K562 (cell line): ENCODE measurements around the gene CERS6.

ENCODE experiments used
- ATF7 ChIP-seq: fragments of 450-650 bp; IDR thresholded peaks from 2 replicates; pipeline ENCODE4 v1.7.1; 2014; ENCODE audit warnings: mild to moderate bottlenecking, moderate library complexity
- CBX8 ChIP-seq: fragments of 200-600 bp; sonication (generic); IDR thresholded peaks from 2 replicates; pipeline ENCODE4 v1.6.1; 2012; ENCODE audit warnings: borderline replicate concordance, mixed run types, low read depth, mild to moderate bottlenecking, moderate library complexity, mixed read lengths, low read length, control low read depth, inconsistent platforms; ENCODE audit not compliant: poor library complexity, severe bottlenecking; ENCODE audit errors: extremely low read depth
- POLR2A ChIP-seq: fragments of 450-650 bp; conservative IDR thresholded peaks from 2 replicates; pipeline ENCODE4 v1.6.1; 2016
- RB1 ChIP-seq: fragments of 450-650 bp; IDR thresholded peaks from 2 replicates; pipeline ENCODE4 v1.6.1; 2017; ENCODE audit warnings: low read depth, mild to moderate bottlenecking
- SMC3 ChIP-seq: conservative IDR thresholded peaks from 2 replicates; pipeline ENCODE4 v1.6.1; 2011; ENCODE audit warnings: low read depth, low read length, improper control_type of control experiment; ENCODE audit not compliant: insufficient read depth
- SREBF2 ChIP-seq: sonication (generic); formaldehyde crosslinking; IDR thresholded peaks from 2 replicates; pipeline ENCODE4 v1.4.0; 2020; ENCODE audit warnings: mild to moderate bottlenecking, missing genetic modification reagents
- USF1 ChIP-seq: sonication (generic); formaldehyde crosslinking; IDR thresholded peaks from 2 replicates; pipeline ENCODE4 v1.9.0; 2022; ENCODE audit warnings: mild to moderate bottlenecking, missing genetic modification reagents
- YY1 ChIP-seq, 3 experiments: IDR thresholded peaks; 2 replicates each; pipeline ENCODE4 v1.6.1; 2011; ENCODE audit warnings: low read length in 2 of 3, mild to moderate bottlenecking in 2 of 3, moderate library complexity in 2 of 3, borderline replicate concordance in 1 of 3, control low read depth in 1 of 3, low read depth in 1 of 3; ENCODE audit not compliant: insufficient read depth in 3 of 3, insufficient replicate concordance in 2 of 3, control insufficient read depth in 1 of 3, insufficient read length in 1 of 3; ENCODE audit errors: extremely low read depth in 1 of 3
- ZHX1 ChIP-seq: fragments of 150-350 bp; conservative IDR thresholded peaks from 2 replicates; pipeline ENCODE4 v1.6.1; 2014; ENCODE audit warnings: low read length
- TF ChIP-seq, protein P1 (sequence below): sonication (generic); formaldehyde crosslinking; IDR thresholded peaks from 2 replicates; pipeline ENCODE4 v1.8.1; 2022; ENCODE audit warnings: missing genetic modification reagents

- TF ChIP-seq ATF7 (no peak), CBX8 (no peak), USF1 (CRISPR knock-in tag) (no peak), YY1 (IDR thresholded peaks at IDR 0.05; ENCODE audit: borderline replicate concordance in 1 of 3, control insufficient read depth in 1 of 3, extremely low read depth in 1 of 3, insufficient read depth in 3 of 3, insufficient read length in 1 of 3, insufficient replicate concordance in 2 of 3, low read depth in 1 of 3, low read length in 2 of 3) (no peak), SMC3 (no peak), ZHX1 (no peak), RB1 (no peak), POLR2A (no peak), SREBF2 (CRISPR knock-in tag) (no peak)
- TF ChIP-seq, protein P1, sequence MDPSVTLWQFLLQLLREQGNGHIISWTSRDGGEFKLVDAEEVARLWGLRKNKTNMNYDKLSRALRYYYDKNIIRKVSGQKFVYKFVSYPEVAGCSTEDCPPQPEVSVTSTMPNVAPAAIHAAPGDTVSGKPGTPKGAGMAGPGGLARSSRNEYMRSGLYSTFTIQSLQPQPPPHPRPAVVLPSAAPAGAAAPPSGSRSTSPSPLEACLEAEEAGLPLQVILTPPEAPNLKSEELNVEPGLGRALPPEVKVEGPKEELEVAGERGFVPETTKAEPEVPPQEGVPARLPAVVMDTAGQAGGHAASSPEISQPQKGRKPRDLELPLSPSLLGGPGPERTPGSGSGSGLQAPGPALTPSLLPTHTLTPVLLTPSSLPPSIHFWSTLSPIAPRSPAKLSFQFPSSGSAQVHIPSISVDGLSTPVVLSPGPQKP = no peak
Observed at GRCh38 chr2:168639018-168639417, 182.9 kb downstream of the CERS6 start.
